GM18499 (cell line): ENCODE results near the gene GPX1.
"Not testable (repeated sequence)": the region's sequence is repeated elsewhere in the genome, so short reads cannot be mapped to it uniquely, and the experiment has no call there.

ENCODE experiments used
- ATAC-seq: cut with Tn5 transposase; IDR thresholded peaks from one replicate; pipeline ENCODE4 v1.9.1; 2021; ENCODE audit warnings: moderate number of reproducible peaks; ENCODE audit not compliant: insufficient read depth, unreplicated experiment

GPX1 gene

GRCh38 chr3:49358884-49359225 lies 702 bp upstream of the GPX1 start:
- ATAC-seq: no peak

GRCh38 chr3:49357443-49358216 lies 523 bp downstream of the GPX1 start:
- ATAC-seq: peak; percentile 3

- not testable (repeated sequence) for ATAC-seq
Measured at GRCh38 chr3:49357095-49357442, 1.1 kb downstream of the GPX1 start.

GRCh38 chr3:49352890-49353421 lies 5.2 kb downstream of the GPX1 start:
- no peak for ATAC-seq

GRCh38 chr3:49352281-49352680 lies 5.9 kb downstream of the GPX1 start:
- ATAC-seq: no peak

- no peak for ATAC-seq
Measured at GRCh38 chr3:49351521-49352011, 6.6 kb downstream of the GPX1 start.

GRCh38 chr3:49349348-49350114 lies 8.6 kb downstream of the GPX1 start:
- ATAC-seq: no peak

- not testable (repeated sequence) for ATAC-seq
Measured at GRCh38 chr3:49348361-49348760, 9.8 kb downstream of the GPX1 start.

- ATAC-seq: no peak
Measured at GRCh38 chr3:49346797-49347251, 11.3 kb downstream of the GPX1 start.

GRCh38 chr3:49343163-49343562 lies 15.0 kb downstream of the GPX1 start:
- no peak for ATAC-seq

- no peak for ATAC-seq
Measured at GRCh38 chr3:49341996-49342395, 16.2 kb downstream of the GPX1 start.

- no peak for ATAC-seq
Measured at GRCh38 chr3:49339941-49340800, 18.0 kb downstream of the GPX1 start, which contains the start of gene USP4. Gene USP4, minus strand, starts transcription at chr3:49340053. Its CDS starts 29 bp downstream, at chr3:49340024.

- ATAC-seq: no peak
Measured at GRCh38 chr3:49339581-49339940, 18.6 kb downstream of the GPX1 start.

GRCh38 chr3:49333916-49334633 lies 24.1 kb downstream of the GPX1 start:
- ATAC-seq: no peak

- ATAC-seq: no peak
Measured at GRCh38 chr3:49333091-49333490, 25.1 kb downstream of the GPX1 start.

- no peak for ATAC-seq
Measured at GRCh38 chr3:49329186-49329585, 29.0 kb downstream of the GPX1 start.

- not testable (repeated sequence) for ATAC-seq
Measured at GRCh38 chr3:49328350-49328749, 29.8 kb downstream of the GPX1 start.

GRCh38 chr3:49327485-49327884 lies 30.7 kb downstream of the GPX1 start:
- ATAC-seq: no peak

- ATAC-seq: no peak
Measured at GRCh38 chr3:49324768-49325167, 33.4 kb downstream of the GPX1 start.
